AG09309 (cell line): ENCODE data around the gene COMMD6.

ENCODE experiments used
- DNase-seq: peaks from one replicate; pipeline ENCODE4 v3.0.0-alpha.2; 2010; ENCODE audit warnings: low read depth
- H3K4me3 ChIP-seq: 2 replicates; pipeline ENCODE4 v1.5.1; 2011; ENCODE audit warnings: mild to moderate bottlenecking, low read depth, low read length, moderate library complexity; ENCODE audit not compliant: control insufficient read depth
- TF ChIP-seq, protein P1 (sequence below): IDR thresholded peaks from 2 replicates; pipeline ENCODE4 v1.5.1; 2011; ENCODE audit warnings: mild to moderate bottlenecking, low read depth, low read length, inconsistent platforms; ENCODE audit not compliant: insufficient read depth, control insufficient read depth; ENCODE audit errors: missing control alignments

The COMMD6 gene

DNA sequence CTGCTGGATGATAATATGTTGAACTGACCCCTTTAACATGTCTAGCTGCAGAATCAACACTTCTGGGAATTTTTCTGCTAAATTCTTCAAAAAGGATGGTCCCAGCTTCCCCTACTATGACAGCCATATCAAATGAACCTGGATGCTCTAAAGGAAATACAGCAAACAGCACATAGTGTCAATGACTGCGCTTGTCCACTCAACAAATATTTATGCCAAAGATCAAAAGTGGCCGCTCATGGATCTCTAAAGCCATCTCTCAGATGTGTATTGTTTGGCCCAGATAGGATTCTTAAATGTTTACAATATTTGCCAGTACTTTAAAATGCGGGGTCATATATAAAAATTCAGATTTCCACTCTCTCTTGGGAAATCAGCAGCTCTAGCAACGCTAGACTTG, 59.0 kb downstream of the COMMD6 start:
- TF ChIP-seq, protein P1, sequence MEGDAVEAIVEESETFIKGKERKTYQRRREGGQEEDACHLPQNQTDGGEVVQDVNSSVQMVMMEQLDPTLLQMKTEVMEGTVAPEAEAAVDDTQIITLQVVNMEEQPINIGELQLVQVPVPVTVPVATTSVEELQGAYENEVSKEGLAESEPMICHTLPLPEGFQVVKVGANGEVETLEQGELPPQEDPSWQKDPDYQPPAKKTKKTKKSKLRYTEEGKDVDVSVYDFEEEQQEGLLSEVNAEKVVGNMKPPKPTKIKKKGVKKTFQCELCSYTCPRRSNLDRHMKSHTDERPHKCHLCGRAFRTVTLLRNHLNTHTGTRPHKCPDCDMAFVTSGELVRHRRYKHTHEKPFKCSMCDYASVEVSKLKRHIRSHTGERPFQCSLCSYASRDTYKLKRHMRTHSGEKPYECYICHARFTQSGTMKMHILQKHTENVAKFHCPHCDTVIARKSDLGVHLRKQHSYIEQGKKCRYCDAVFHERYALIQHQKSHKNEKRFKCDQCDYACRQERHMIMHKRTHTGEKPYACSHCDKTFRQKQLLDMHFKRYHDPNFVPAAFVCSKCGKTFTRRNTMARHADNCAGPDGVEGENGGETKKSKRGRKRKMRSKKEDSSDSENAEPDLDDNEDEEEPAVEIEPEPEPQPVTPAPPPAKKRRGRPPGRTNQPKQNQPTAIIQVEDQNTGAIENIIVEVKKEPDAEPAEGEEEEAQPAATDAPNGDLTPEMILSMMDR, result no peak
- H3K4me3 ChIP-seq, result no peak overlapping the region
- DNase-seq, result no peak
